WTC11 (cell line): ENCODE measurements around the gene CNTNAP1. TPM values are rescaled to one million over a fixed set of nuclear protein-coding genes. Genes with fewer than 3 reads are reported as not detected.
A peak's percentile ranks its signal among the peaks of the same experiment; 100 is the strongest.

ENCODE experiments used
- ATAC-seq: fragments of 200-7000 bp; cut with Tn5 transposase; 2 replicates; pipeline ENCODE4 v1.10.0; 2021; ENCODE audit warnings: mild to moderate bottlenecking, moderate library complexity
- CTCF ChIA-PET: fragments of 300-600 bp; sonication (Branson Sonifier 250); formaldehyde crosslinking; loops from one replicate; lab custom pipeline; 2021; ENCODE audit warnings: antibody characterized with exemption; lab: Charles Lee
- POLR2A ChIA-PET: fragments of 350-600 bp; sonication (Branson Sonifier 250); formaldehyde crosslinking; loops from one replicate; lab custom pipeline; 2021; ENCODE audit warnings: antibody characterized with exemption; lab: Charles Lee
- DNase-seq: peaks from one replicate; pipeline ENCODE4 v3.0.0; 2021; ENCODE audit warnings: low spot score
- H3K27ac Mint-ChIP-seq: 2 replicates; pipeline ENCODE4 v1.8.0; 2021; ENCODE audit warnings: mixed read lengths
- H3K27me3 Mint-ChIP-seq: 2 replicates; pipeline ENCODE4 v1.8.0; 2021; ENCODE audit warnings: low read depth, mild to moderate bottlenecking, moderate library complexity, mixed read lengths
- H3K36me3 Mint-ChIP-seq: 2 replicates; pipeline ENCODE4 v1.8.0; 2021; ENCODE audit warnings: mixed read lengths
- H3K4me1 Mint-ChIP-seq: 2 replicates; pipeline ENCODE4 v1.8.0; 2022; ENCODE audit warnings: mixed read lengths
- H3K4me3 Mint-ChIP-seq: 2 replicates; pipeline ENCODE4 v1.8.0; 2021; ENCODE audit warnings: mild to moderate bottlenecking, moderate library complexity, mixed read lengths
- H3K9me3 Mint-ChIP-seq: 2 replicates; pipeline ENCODE4 v1.8.0; 2021; ENCODE audit warnings: mixed read lengths
- AR ChIP-seq: fragments of 250-450 bp; sonication (Bioruptor Pico); IDR thresholded peaks from 2 replicates; pipeline ENCODE4 v1.9.0; 2021; ENCODE audit warnings: mild to moderate bottlenecking
- ATF2 ChIP-seq: sonication (generic); formaldehyde crosslinking; IDR thresholded peaks from 2 replicates; pipeline ENCODE4 v1.8.1; 2022; ENCODE audit warnings: low read depth, missing genetic modification reagents, borderline replicate concordance
- CREM ChIP-seq: sonication (generic); formaldehyde crosslinking; IDR thresholded peaks from 2 replicates; pipeline ENCODE4 v1.8.1; 2022; ENCODE audit warnings: mild to moderate bottlenecking, missing genetic modification reagents, moderate library complexity
- IRF2 ChIP-seq: sonication (generic); formaldehyde crosslinking; IDR thresholded peaks from 2 replicates; pipeline ENCODE4 v1.8.0; 2022; ENCODE audit warnings: low read depth, missing genetic modification reagents, borderline replicate concordance
- PREB ChIP-seq: sonication (generic); formaldehyde crosslinking; IDR thresholded peaks from 2 replicates; pipeline ENCODE4 v1.8.1; 2022; ENCODE audit warnings: mild to moderate bottlenecking, missing genetic modification reagents, moderate library complexity, borderline replicate concordance
- SMAD4 ChIP-seq: sonication (generic); formaldehyde crosslinking; IDR thresholded peaks from 2 replicates; pipeline ENCODE4 v1.8.0; 2022; ENCODE audit warnings: mild to moderate bottlenecking, missing genetic modification reagents
- USF2 ChIP-seq: sonication (generic); formaldehyde crosslinking; IDR thresholded peaks from 2 replicates; pipeline ENCODE4 v1.8.1; 2023; ENCODE audit warnings: mild to moderate bottlenecking, missing genetic modification reagents, moderate library complexity
- ZBTB21 ChIP-seq: sonication (generic); formaldehyde crosslinking; IDR thresholded peaks from 2 replicates; pipeline ENCODE4 v1.8.1; 2023; ENCODE audit warnings: mild to moderate bottlenecking, missing genetic modification reagents, borderline replicate concordance
- ZNF219 ChIP-seq: sonication (generic); formaldehyde crosslinking; IDR thresholded peaks from 2 replicates; pipeline ENCODE4 v1.8.0; 2023; ENCODE audit warnings: missing genetic modification reagents, mild to moderate bottlenecking, borderline replicate concordance
- ZNF281 ChIP-seq: sonication (generic); formaldehyde crosslinking; IDR thresholded peaks from 2 replicates; pipeline ENCODE4 v1.8.0; 2023; ENCODE audit warnings: mild to moderate bottlenecking, missing genetic modification reagents
- ZNF317 ChIP-seq: sonication (generic); formaldehyde crosslinking; IDR thresholded peaks from 2 replicates; pipeline ENCODE4 v1.8.1; 2023; ENCODE audit warnings: low read depth, mild to moderate bottlenecking, moderate library complexity, missing genetic modification reagents, borderline replicate concordance
- ZNF425 ChIP-seq: fragments of 250-450 bp; sonication (Bioruptor Pico); conservative IDR thresholded peaks from 2 replicates; pipeline ENCODE4 v1.9.0; 2021; ENCODE audit warnings: mild to moderate bottlenecking
- ZNF512 ChIP-seq: sonication (generic); formaldehyde crosslinking; IDR thresholded peaks from 2 replicates; pipeline ENCODE4 v1.8.1; 2022; ENCODE audit warnings: missing genetic modification reagents, borderline replicate concordance
- ZNF532 ChIP-seq: fragments of 250-450 bp; sonication (Bioruptor Pico); IDR thresholded peaks from 2 replicates; pipeline ENCODE4 v1.9.0; 2021; ENCODE audit warnings: mild to moderate bottlenecking, borderline replicate concordance
- total RNA-seq: library from RNA; stranded (reverse); gene quantifications from 3 replicates; pipeline ENCODE4 v1.2.3, GENCODE V29; 2021

Gene CNTNAP1
- total RNA-seq, 1 experiment from 2014 or later, result 12.1 TPM

- no peak for ATAC-seq
- POLR2A ChIA-PET, result interaction anchor here (0.5 to 0.7 kb wide), 3 partner anchors 13 to 328 kb away, joined by 3 read pairs; no protein-coding TSS in a partner anchor
- no peak overlapping the region for H3K4me3 Mint-ChIP-seq
- peaks cover 14% of the 10 kb centered on the region; the same call in 1 of the 2 replicates for H3K36me3 Mint-ChIP-seq
- TF ChIP-seq ZNF532 (CRISPR knock-in tag) (no peak), ZNF281 (CRISPR knock-in tag) (no peak), SMAD4 (CRISPR knock-in tag) (no peak), ZBTB21 (no peak), ZNF512 (CRISPR knock-in tag) (no peak), IRF2 (CRISPR knock-in tag) (no peak), ATF2 (CRISPR knock-in tag) (no peak), PREB (CRISPR knock-in tag) (no peak), USF2 (no peak), ZNF219 (CRISPR knock-in tag) (no peak), ZNF317 (CRISPR knock-in tag) (no peak), AR (no peak), ZNF425 (CRISPR knock-in tag) (no peak), CREM (no peak)
- peaks cover 27% of the 10 kb centered on the region for H3K4me1 Mint-ChIP-seq
- H3K9me3 Mint-ChIP-seq, result no peaks in the 10 kb centered on the region
- peaks cover 15% of the 10 kb centered on the region for H3K27me3 Mint-ChIP-seq
- no peak for DNase-seq
- CTCF ChIA-PET, result interaction anchor here (1.9 kb wide), 1 partner anchor 77 kb away, joined by 5 read pairs; no protein-coding TSS in a partner anchor
- H3K27ac Mint-ChIP-seq, result peak overlapping the region; percentile 82
Measured at GRCh38 chr17:42686520-42687128, 4.3 kb downstream of the CNTNAP1 start.
